ENCODE results near the gene DOK7.

The DOK7 gene

DNA sequence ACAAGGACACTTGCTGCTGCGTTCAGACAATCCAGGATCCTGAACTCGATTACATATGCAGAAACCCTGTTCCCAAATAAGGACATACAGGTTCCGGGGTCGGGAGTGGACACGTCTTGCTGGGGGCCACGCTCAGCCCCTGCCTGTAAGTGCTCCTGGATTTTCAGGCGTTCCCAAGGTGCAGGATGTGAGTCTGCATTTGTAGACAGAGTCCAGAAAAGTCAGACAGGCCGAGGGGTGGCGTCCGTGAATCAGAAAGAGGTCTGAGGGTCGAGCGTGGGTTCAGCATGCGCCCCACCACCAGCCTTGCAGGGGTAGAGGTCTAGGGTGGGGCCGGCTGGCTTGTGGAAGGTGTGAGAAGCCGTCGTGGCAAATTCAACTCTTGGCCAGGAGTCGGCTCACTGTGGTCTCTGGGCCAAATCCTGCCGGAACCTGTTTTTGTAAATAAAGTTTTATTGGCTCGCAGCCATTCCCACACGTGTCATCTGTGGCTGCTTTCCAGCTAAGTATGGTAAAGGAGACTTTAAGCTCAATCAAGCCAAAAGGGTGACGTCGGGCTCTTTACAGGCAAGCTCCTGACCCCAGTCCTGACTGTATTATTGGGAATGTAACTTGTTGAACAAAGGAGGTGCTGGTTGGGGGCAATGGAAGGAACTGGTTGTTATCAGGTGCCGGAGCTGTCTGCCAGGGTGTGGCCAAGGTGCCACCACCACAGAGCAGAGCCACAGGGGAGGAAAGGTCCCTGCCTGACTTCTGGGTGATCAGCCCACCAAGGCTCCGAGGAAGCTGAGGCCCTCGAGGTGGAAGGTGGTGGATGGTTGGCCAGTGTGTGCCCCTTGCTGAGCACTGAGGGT lies 7.4 kb downstream of the DOK7 start:
- no peak overlapping the region for H3K4me3 ChIP-seq (ENCODE audit: low read length)
- no peaks in the 10 kb centered on the region for H3K9me2 ChIP-seq (replicated peaks; ENCODE audit: insufficient read depth, low read length)
- peaks cover 74% of the 10 kb centered on the region for H3K27me3 ChIP-seq (replicated peaks; ENCODE audit: insufficient read depth, low read length)
- H3K27ac ChIP-seq (ENCODE audit: low read length) = no peak overlapping the region
- H3K9me3 ChIP-seq (replicated peaks; ENCODE audit: insufficient read depth, low read length) = no peaks in the 10 kb centered on the region
- no peak for TF ChIP-seq EZH2 (optimal IDR thresholded peaks at IDR 0.05; ENCODE audit: low read depth, low read length)
- TF ChIP-seq EZH2phosphoT487 (IDR thresholded peaks at IDR 0.05; ENCODE audit: low read length) = no peak
- TF ChIP-seq, protein P1, sequence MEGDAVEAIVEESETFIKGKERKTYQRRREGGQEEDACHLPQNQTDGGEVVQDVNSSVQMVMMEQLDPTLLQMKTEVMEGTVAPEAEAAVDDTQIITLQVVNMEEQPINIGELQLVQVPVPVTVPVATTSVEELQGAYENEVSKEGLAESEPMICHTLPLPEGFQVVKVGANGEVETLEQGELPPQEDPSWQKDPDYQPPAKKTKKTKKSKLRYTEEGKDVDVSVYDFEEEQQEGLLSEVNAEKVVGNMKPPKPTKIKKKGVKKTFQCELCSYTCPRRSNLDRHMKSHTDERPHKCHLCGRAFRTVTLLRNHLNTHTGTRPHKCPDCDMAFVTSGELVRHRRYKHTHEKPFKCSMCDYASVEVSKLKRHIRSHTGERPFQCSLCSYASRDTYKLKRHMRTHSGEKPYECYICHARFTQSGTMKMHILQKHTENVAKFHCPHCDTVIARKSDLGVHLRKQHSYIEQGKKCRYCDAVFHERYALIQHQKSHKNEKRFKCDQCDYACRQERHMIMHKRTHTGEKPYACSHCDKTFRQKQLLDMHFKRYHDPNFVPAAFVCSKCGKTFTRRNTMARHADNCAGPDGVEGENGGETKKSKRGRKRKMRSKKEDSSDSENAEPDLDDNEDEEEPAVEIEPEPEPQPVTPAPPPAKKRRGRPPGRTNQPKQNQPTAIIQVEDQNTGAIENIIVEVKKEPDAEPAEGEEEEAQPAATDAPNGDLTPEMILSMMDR (IDR thresholded peaks at IDR 0.05; ENCODE audit: low read length) = no peak
- no peak overlapping the region for H3K4me2 ChIP-seq (ENCODE audit: low read depth, low read length)
- no peak for DNase-seq
- no peaks in the 10 kb centered on the region for H3F3A ChIP-seq (ENCODE audit: insufficient read depth, low read length)
- H3K36me3 ChIP-seq (replicated peaks; ENCODE audit: insufficient read depth, low read length) = no peaks in the 10 kb centered on the region
- H3K4me1 ChIP-seq (ENCODE audit: low read length) = no peaks in the 10 kb centered on the region
- H3K9ac ChIP-seq (ENCODE audit: low read length) = no peak overlapping the region
- H4K20me1 ChIP-seq (ENCODE audit: insufficient read depth, low read length) = no peaks in the 10 kb centered on the region
- H3K79me2 ChIP-seq (ENCODE audit: low read length) = no peaks in the 10 kb centered on the region
- H2AFZ ChIP-seq (ENCODE audit: low read length) = no peak overlapping the region

DNA sequence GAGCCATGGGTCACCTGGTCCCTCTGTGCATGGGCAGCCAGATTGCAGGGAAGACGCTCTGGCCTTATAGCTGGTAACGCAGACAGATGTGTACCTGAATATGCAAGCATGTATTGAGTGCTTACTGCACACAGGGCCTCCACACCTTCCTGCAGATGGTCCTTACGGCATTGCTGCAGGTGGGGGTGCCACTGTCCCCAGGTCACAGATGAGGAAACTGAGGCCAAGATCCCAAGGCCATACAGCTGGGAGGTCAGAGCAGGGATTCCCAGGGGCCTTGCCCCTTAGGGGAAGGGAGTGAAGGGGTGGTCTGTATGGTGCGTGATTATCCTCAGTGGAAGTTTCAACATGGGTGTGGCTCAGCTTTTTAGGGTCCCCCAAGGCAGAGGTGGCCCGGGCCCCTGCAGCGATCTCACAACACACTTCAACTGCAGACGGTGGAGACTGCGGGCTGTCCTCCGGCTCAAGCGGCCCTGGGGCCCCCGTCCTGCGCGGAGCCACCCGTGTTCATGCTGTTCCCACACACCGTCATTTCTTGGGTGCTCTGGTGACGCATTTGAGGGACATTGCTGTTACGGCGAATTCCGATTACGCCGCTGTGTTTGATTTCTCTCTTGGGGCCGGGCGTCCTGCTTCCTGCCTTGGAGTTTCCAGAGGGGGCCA lies 8.1 kb downstream of the DOK7 start:
- no peaks in the 10 kb centered on the region for H4K20me1 ChIP-seq (ENCODE audit: insufficient read depth, low read length)
- H3K9me3 ChIP-seq (replicated peaks; ENCODE audit: insufficient read depth, low read length) = no peaks in the 10 kb centered on the region
- peaks cover 71% of the 10 kb centered on the region for H3K27me3 ChIP-seq (replicated peaks; ENCODE audit: insufficient read depth, low read length)
- H3K9ac ChIP-seq (ENCODE audit: low read length) = no peak overlapping the region
- H3F3A ChIP-seq (ENCODE audit: insufficient read depth, low read length) = no peaks in the 10 kb centered on the region
- no peaks in the 10 kb centered on the region for H3K36me3 ChIP-seq (replicated peaks; ENCODE audit: insufficient read depth, low read length)
- no peaks in the 10 kb centered on the region for H3K9me2 ChIP-seq (replicated peaks; ENCODE audit: insufficient read depth, low read length)
- TF ChIP-seq EZH2phosphoT487 (IDR thresholded peaks at IDR 0.05; ENCODE audit: low read length) (no peak), EZH2 (optimal IDR thresholded peaks at IDR 0.05; ENCODE audit: low read depth, low read length) (no peak)
- TF ChIP-seq, protein P1 (IDR thresholded peaks at IDR 0.05; ENCODE audit: low read length) = no peak
- no peak for DNase-seq
- no peak overlapping the region for H3K27ac ChIP-seq (ENCODE audit: low read length)
- H3K4me1 ChIP-seq (ENCODE audit: low read length) = no peaks in the 10 kb centered on the region
- no peak overlapping the region for H2AFZ ChIP-seq (ENCODE audit: low read length)
- no peaks in the 10 kb centered on the region for H3K79me2 ChIP-seq (ENCODE audit: low read length)
- no peak overlapping the region for H3K4me2 ChIP-seq (ENCODE audit: low read depth, low read length)
- H3K4me3 ChIP-seq (ENCODE audit: low read length) = no peak overlapping the region

DNA sequence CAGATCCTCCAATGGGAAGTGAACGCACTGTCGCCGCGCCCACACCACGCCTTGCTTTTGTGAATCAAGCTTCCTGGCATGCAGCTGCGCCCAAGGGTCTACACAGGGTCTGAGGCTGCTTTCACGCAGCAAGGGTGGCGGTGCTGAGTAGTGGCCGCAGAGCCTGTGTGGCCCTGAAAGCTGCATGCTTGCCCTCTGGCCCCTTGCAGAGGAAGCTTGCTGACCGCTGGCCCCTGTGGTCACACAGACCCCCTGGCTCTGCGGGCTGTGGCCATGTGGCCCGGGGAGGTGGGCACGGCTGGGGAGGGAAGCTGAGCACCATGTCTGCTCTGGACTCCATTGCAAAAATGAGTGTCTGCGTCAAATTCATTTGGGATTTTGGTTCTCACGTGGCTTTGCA lies 8.8 kb downstream of the DOK7 start:
- no peaks in the 10 kb centered on the region for H3K4me1 ChIP-seq (ENCODE audit: low read length)
- H2AFZ ChIP-seq (ENCODE audit: low read length) = no peak overlapping the region
- H3K9me3 ChIP-seq (replicated peaks; ENCODE audit: insufficient read depth, low read length) = no peaks in the 10 kb centered on the region
- H3K4me2 ChIP-seq (ENCODE audit: low read depth, low read length) = no peak overlapping the region
- no peaks in the 10 kb centered on the region for H3K79me2 ChIP-seq (ENCODE audit: low read length)
- H3K9ac ChIP-seq (ENCODE audit: low read length) = no peak overlapping the region
- H3K9me2 ChIP-seq (replicated peaks; ENCODE audit: insufficient read depth, low read length) = no peaks in the 10 kb centered on the region
- TF ChIP-seq EZH2phosphoT487 (IDR thresholded peaks at IDR 0.05; ENCODE audit: low read length) = no peak
- TF ChIP-seq EZH2 (optimal IDR thresholded peaks at IDR 0.05; ENCODE audit: low read depth, low read length) = no peak
- TF ChIP-seq, protein P1 (IDR thresholded peaks at IDR 0.05; ENCODE audit: low read length) = no peak
- no peak overlapping the region for H3K4me3 ChIP-seq (ENCODE audit: low read length)
- H3K27me3 ChIP-seq (replicated peaks; ENCODE audit: insufficient read depth, low read length) = peaks cover 72% of the 10 kb centered on the region
- no peaks in the 10 kb centered on the region for H3F3A ChIP-seq (ENCODE audit: insufficient read depth, low read length)
- no peak for DNase-seq
- no peaks in the 10 kb centered on the region for H3K36me3 ChIP-seq (replicated peaks; ENCODE audit: insufficient read depth, low read length)
- H3K27ac ChIP-seq (ENCODE audit: low read length) = no peak overlapping the region
- no peaks in the 10 kb centered on the region for H4K20me1 ChIP-seq (ENCODE audit: insufficient read depth, low read length)

Data from MM.1S (cell line).